NK-92 (cell line): ENCODE measurements around the gene ANKRD44.
"Not testable (repeated sequence)": the region's sequence is repeated elsewhere in the genome, so short reads cannot be mapped to it uniquely, and the experiment has no call there.

Experiments
- DNase-seq: peaks from one replicate; lab custom pipeline; 2025; ENCODE audit not compliant: unreplicated experiment; lab: John Stamatoyannopoulos, UW

Gene ANKRD44

DNA sequence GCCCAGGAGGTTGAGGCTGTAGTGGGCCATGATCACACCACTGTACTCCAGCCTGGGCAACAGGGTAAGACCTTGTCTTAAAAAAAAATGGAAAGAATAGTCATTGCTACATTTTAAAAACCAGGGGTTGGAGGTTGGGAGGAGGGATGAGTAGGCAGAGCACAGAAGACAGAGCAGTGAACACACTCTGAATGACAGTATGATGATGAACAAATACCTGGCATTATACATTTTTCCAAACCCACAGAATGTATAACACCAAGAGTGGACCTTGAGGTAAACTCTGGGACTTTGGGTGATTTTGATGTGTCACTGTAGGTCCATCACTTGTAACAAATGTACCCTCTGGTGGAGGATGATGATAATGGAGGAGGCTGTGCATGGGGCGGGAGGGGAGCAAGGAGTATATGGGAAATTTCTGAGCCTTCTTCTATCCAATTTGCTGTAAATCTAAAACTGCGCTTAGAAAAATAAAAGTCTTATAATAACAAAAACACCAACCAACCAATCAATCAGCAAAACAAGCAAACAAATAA is 272.6 kb downstream of the ANKRD44 start:
- DNase-seq, result no peak

DNA sequence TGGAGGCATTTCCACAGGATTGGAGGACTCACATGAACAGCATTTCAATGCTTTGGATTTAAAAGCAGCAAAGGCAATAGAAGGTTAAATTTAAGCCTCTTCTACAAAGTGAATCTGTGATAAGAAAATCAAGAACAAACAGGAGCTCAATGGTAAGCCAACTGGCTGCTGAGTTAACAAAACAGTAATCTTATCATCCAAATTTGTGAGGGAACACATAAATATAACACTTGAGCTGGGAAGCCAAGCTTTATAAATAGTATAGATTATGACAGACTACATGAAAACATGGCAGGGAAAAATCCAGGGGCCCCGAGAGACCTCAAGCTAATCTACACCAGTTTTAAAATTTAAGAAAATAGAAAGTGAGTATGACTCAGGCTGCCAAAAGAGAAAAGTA is 275.6 kb downstream of the ANKRD44 start:
- DNase-seq, result no peak

DNA sequence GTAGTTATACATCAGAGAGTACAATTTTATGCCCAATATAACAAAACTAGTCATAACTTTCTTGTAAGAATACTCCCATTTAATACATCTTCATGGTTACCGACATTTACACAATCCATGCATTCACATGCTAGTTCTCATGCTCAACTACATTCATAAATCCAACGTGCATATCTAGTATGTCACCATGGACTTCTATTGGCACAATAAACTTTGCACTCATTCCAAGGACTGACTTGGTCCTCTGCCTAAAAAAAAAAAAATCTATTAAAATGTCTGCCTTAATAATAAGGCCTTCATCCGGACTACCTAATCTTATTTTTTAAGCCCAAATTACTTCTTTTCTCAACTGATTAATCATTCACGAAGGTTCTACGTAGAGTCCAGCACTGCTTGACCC is 276.3 kb downstream of the ANKRD44 start:
- DNase-seq, result no peak

DNA sequence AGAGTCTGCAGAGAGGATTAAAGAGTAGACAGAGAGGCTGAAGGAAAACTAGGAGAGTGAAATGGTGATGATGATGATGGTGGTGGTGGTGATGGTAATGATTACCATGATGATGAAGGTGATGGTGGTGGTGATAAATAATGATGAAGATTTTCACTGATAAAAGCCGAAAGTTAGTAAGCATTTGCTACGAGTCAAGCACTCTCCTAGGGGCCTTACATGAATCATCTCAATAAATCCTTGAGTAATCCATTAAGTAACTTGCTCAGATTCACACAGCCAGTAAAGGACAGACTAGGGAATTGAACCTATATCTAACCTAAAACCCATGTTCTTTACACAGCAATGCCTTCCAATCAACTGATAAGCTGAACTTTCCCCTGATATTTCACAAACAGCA is 277.4 kb downstream of the ANKRD44 start:
- DNase-seq, result no peak

DNA sequence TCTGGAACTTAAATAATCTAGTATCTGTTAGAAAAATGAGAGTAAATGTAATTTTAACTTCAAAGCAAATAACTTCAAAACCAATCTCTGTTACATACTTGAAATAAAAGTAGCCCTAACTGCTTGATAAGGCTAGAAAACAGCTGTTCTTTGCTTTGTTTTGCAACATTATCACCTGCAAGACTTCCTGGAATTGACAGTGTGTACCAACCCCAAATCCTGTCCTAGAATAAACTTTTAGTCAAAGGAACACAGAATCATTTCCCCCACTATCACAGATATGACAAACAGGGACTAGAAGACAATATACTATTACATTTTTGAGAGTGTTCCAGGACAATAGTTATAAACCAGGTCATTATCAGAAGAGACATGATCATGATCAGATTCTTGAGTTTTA is 278.8 kb downstream of the ANKRD44 start:
- no peak for DNase-seq

DNA sequence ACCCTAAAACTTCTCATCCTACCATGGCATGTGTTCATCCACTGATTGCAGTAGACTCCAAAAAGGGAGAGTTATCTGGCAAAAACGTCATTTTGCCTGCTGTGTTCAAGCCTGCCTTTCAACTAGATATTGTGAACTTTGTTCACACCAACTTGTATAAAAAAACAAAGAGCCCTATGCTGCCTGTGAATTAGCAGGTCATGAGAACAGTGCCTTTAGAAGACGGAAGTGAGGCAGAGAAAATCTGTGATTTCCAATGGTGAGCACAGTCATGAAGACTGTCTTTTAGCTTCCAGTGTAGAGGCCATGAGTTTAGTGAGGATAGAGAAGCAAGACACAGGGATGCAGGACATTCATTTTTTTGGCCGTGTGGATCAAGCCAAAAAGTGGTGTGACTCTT is 280.5 kb downstream of the ANKRD44 start:
- no peak for DNase-seq

DNA sequence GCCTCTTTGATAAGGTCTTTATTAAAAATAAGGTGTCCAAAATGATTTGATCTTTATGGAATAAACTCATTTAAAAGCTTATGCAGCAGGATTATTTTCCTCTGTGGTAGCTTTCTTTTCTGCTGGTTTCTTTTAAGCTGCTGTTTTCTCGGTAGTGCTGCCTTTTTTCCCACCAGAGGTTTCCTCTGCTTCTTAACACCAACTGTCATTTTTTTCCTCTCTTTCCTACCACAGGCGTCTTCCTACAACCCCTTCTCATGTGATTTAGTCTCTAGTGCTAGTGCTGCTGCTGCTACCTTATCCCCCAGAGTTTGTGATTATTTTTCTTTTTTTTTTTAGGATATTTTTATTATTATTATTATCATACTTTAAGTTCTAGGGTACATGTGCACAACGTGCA is 281.9 kb downstream of the ANKRD44 start:
- no peak for DNase-seq

DNA sequence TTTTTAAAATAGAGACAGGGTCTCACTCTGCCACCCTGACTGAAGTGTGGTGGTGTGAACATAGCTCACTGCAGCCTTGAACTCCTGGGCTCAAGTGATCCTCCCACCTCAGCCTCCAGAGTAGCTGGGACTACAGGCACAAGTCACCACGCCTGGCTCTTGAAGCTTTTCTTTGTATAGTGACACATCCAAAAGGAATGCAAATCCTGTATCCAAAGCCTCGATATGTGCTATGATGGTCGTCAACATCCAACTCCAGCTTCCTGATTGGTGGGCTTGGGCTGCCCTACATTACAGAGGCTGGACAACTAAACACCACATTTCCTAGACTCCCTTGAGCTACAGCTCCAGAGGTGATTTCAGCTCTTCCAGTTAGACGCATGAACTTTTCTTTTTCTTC is 282.4 kb downstream of the ANKRD44 start:
- no peak for DNase-seq

DNA sequence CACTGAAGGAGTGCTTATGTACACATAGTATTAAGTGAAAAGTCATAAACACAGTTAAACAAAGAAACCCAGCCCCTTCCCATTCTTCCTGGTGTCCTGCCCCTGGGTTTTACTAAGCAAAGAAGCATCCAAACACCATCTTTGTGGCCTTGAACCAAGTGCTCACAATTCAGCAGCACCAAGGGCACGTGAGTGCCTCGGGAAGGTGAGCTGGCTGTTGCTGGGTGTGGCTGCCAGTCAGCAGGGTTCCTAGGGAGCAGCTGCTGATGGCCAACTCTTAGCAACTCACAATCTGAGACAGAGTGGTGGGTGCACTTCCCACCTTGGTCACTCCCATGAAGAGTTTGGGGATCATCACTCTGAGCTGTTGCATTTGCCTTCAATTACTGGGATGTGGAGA is 286.4 kb downstream of the ANKRD44 start:
- no peak for DNase-seq

DNA sequence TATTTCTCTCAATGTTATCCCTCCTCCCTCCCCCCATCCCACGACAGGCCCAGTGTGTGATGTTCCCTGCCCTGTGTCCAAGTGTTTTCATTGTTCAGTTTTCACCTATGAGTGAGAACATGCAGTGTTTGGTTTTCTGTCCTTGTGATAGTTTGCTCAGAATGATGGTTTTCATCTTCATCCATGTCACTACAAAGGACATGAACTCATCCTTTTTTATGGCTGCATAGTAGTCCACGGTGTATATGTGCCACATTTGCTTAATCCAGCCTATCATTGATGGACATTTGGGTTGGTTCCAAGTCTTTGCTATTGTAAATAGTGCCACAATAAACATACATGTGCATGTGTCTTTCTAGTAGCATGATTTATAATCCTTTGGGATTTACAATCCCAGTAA is 289.7 kb downstream of the ANKRD44 start:
- DNase-seq, result not testable (repeated sequence)

DNA sequence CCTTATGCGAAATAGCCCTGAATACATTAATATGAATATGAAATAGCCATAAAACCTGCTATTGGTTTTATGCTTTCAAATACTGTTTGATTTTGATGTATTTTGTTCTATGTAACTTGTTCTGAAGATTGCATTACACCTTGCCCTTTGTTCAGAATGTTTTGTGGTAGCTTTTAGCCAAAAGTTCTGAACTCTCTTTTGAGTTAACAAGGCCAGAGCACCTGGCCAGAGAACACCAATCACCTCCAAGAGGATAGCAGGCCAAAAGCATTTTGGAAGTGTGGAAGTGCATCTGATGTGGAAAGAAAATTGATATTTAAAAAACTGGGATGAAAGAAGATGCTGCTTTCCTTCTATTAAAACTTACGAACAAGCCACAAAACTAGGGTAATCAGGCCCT is 297.5 kb downstream of the ANKRD44 start:
- DNase-seq, result no peak

DNA sequence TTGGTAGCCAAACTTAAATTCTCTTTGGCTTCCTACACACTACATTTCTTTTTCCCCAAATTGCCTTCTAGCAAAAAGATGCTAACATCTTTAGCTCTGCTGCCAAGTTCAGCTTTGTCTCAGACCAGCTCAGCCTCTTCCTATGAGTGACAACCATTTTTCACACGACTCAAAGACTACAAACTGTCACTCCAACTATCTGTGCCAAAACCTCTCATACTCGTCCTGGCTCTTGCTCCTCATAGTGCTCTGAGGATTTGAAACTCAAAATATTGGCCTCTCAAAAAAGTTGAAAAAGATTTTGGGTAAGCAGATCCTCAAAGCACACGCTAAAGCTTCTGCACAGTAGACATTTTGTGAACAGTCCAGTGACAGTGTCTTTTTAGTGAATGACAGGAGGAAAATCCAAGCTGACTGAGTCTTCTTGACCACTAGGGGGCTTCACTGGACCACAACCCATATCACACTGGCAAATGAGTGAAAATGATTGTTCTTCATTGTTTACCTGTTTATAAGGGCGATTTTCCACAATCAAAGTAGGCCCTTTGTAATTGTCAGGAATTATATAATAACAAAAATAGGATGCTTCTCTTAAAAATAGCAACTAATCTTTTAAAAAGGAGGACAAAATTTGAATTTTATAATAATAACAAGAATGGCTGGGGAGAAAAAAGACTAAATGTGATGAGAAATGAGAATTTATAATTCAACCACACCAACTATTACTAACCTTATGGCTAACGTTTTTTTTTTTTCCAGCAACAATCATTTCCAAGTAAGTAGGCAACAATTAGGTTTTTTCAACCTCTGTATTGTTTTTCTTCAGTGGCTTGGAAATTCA is 298.6 kb downstream of the ANKRD44 start:
- no peak for DNase-seq

DNA sequence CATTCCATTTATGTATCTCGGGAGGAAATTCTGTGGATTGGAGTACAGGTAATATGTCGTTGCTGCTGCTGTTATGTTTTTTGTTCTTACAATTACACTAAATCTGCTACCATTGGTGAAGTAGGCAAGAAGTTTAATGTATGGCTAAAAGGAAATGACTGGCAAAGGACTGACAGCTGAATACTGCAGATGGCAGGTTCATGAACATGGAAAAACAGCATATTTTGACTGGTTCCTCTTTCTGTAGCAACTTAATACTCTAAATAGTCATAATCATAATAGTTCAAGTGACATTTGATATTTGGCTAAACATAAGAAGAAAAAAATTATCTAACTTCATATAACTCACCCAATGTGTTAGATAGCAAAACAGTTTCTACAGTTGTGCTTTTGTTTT is 299.6 kb downstream of the ANKRD44 start:
- DNase-seq, result no peak

DNA sequence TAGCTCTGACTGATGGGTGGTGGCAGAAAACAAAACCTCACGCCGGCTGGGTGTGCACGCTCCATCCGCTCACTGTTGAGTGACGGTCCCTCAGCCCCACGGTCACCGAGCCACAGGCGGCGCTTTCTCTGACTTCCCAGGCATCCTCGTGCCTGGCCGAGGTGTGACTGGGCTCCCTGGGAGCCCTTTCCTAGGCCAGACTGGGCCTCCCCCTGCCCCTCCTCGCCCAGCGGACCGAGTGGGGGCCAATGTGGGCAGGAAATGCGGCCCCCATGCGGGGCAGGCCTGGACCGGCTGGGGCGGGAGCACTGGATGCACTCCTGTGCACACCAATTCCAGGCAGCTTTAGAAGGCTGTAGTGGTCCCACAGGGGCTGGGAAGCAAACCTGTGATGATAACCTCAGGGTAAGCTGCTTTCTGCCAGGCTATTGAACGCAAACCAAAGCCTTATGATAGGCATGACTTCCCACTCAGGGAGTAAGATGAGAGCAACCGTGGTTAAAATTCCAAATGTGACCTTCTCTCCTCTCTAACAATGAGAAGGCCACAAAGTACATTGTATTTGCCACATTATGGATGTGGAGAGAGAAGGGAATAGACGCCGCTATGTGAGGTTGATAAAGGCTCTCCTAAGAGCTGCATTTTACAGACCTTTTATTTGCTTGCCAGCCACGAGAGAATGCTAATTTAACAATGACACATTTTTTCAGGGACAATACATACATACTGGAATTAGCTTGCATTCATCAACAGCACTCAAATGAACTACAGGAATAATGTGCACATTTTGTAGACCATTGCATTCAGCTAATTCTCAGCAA is 300.2 kb downstream of the ANKRD44 start:
- DNase-seq, result no peak

DNA sequence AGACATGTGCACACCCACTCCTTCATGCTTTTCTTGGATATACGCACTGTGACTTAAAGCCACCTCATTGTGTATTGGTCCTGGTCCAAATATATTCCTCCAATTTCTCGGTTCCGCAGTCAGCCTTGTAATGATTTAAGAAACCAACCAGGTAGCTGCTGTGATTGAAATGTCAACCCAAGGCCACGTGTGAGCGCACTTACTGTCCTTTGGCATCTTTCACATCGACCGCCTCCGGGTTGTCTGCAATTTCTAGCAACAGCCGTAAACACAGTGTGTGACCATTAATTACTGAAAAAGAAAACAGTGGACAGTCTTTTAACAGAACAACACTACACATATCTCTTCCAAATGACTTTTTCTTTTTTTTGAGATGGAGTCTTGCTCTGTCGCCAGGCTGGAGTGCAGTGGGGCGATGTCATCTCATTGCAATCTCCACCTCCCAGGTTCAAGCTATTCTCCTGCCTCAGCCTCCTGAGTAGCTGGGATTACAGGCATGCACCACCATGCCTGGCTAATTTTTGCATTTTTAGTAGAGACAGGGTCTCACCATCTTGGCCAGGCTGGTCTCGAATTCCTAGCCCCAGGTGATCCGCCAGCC is 301.7 kb downstream of the ANKRD44 start:
- not testable (repeated sequence) for DNase-seq

DNA sequence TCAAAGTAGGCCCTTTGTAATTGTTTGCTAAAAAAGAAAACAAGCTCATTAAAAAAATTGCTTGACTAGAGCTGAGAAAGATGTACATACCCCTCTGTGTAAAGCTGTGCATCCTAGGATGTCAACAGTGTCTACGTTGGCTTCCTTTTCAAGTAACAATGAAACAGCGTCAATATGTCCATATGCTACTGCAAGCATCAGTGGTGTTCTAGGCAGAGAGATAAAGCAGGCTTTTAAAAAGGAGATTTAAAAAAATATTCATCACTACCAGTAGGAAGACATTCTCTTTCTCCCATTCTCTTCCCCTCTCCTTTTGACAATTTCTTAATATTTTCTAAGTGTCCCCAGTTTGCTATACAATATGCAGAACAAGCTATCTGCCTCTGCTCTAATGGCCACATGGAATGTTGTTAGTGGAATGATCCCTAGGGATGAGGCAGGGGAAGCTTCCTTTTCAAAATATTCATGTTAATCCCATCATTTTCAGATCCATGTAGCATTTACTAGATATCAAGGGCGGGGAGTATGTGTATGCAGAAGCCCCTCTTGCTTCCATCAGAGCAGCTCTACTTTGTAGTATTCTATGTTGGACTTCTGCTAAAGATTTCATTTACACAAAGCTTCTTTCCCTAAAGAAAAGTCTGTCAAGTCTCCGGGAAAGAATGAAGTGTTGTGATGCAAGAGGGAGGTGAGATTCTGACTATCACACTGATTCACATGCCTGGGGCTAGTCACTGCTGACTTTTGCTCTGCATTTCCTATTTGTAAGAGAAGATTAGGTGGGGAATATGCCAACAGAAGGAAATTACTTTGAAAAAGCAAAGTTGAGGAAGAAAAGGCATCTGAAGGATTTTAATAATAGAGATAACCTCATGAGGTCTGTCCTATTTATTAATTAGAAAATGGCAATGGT is 302.6 kb downstream of the ANKRD44 start:
- DNase-seq, result no peak

DNA sequence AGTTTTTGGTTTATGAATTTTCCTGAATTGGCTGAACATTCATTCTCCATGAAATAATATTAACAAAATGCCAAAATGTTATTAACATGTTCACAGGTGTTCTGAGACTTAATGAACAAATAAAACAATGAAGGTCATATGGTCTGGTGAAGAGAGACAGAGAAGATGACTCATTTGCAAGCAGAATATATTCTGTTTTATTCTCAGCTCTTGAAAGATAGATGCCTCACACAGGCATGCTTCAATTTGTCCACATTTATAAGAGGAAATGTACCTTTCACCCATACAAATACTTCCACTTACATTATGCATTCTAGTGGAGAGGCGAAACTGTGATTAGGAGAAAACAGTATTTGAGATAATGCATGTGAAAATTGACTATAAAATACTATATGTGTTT is 308.7 kb downstream of the ANKRD44 start:
- DNase-seq, result no peak

DNA sequence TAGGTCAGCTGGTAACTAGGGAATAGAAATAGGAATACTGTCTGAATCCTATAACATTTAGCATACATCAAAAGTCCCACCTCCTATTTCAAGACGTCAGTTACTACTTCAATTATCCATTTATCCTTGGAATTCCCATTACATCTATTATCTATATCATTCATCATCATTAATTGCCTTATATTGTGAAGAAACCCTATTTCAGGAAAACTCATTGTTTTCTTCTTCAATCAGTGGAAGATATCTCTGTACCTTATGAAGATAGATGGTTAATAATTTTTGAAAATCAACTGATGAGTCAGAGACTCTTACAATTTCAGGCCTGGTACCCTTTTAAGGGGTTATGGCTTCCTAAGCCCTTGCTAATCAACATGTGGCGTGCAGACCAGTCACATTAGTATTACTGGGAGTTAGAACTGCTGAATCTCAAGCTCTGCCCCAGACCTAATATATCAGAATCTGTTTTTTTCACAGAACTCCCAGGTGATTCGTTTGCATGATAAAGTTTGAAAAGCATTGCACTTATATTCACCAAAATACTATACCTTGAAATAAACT is 314.7 kb downstream of the ANKRD44 start:
- DNase-seq, result no peak

DNA sequence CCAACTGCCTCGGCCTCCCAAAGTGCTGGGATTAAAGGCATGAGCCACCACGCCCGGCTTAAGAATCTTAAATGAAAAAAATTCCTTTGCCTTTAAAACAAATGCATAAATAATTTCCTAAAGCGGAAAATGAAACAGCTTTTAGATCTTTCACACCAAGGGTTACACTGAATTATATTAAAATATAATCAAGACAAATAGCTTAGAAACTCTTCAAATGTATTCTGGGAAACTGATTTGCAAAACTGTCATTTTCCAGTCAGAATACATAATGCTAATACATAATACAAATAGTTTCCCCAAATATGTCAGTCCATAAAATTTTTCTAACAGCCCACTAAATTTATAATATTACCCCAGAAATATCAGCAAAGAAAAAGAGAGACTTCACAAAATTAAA is 315.8 kb downstream of the ANKRD44 start:
- DNase-seq, result no peak

DNA sequence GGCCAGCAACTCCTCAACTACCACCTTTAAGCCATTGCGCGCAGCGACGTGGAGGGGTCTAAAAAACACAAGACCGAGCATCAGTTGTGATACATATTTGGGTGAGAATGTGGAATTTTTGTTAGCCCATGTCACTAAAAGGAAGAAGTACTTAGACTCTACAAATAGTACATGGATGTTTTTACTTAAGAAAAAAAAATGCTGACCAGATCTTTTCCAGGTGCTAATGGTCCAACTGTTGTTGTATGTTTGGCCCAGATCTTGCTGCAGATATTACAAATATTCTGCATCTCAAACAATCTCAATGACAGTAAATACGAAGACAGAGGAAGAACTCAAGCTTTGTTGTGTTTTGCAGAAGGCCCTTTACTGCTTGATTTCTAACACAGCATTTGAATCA is 317.0 kb downstream of the ANKRD44 start:
- DNase-seq, result no peak
